ENCODE results near the gene PDSS2.

Gene PDSS2

GRCh38 chr6:107333491-107333890, 125.9 kb downstream of the PDSS2 start:
- H3K14ac ChIP-seq (ENCODE audit: low read length in 2 of 2): no peak overlapping the region
- no peak overlapping the region for H2AK5ac ChIP-seq (ENCODE audit: low read length, severe bottlenecking)
- no peak overlapping the region for H3K9ac ChIP-seq (ENCODE audit: low read length)
- no peak overlapping the region for H4K91ac ChIP-seq (ENCODE audit: low read length)
- no peaks in the 10 kb centered on the region for H3K27me3 ChIP-seq (ENCODE audit: control insufficient read depth in 1 of 2, insufficient read depth in 1 of 2, low read length in 2 of 2)
- no peak overlapping the region for H2BK120ac ChIP-seq (ENCODE audit: low read depth, low read length)
- no peak overlapping the region for H2BK5ac ChIP-seq (ENCODE audit: low read depth, low read length, poor library complexity, severe bottlenecking)
- H4K8ac ChIP-seq (ENCODE audit: low read length): no peak overlapping the region
- H3K27ac ChIP-seq (ENCODE audit: low read length, poor library complexity, severe bottlenecking): no peak overlapping the region
- H3K4ac ChIP-seq (ENCODE audit: low read depth in 1 of 2, low read length in 2 of 2): no peak overlapping the region
- no peak overlapping the region for H2BK15ac ChIP-seq (ENCODE audit: low read depth, poor library complexity, severe bottlenecking)
- H3K4me2 ChIP-seq (ENCODE audit: low read length, poor library complexity, severe bottlenecking): no peak overlapping the region
- H3K36me3 ChIP-seq (ENCODE audit: control insufficient read depth in 1 of 2, insufficient read depth in 2 of 2, low read depth in 1 of 2, low read length in 2 of 2): peaks cover 0 to 5% of the 10 kb centered on the region in 2 experiments
- H2BK12ac ChIP-seq (ENCODE audit: low read length in 2 of 2): no peak overlapping the region
- no peaks in the 10 kb centered on the region for H3K9me3 ChIP-seq (ENCODE audit: control insufficient read depth, low read length)
- no peaks in the 10 kb centered on the region for H3K4me1 ChIP-seq (ENCODE audit: control insufficient read depth, insufficient read depth, low read depth, low read length)
- H3K4me3 ChIP-seq (ENCODE audit: insufficient read depth in 1 of 2, low read depth in 1 of 2, low read length in 2 of 2): no peak overlapping the region
- H3K23ac ChIP-seq (ENCODE audit: low read length in 2 of 2): no peak overlapping the region
- H2AFZ ChIP-seq (ENCODE audit: low read depth, low read length): no peak overlapping the region
- H3K18ac ChIP-seq (ENCODE audit: low read depth in 1 of 2, low read length in 2 of 2): no peak overlapping the region
- DNase-seq: no peak
- peaks cover 6% of the 10 kb centered on the region for H3K79me1 ChIP-seq (replicated peaks; ENCODE audit: low read length, poor library complexity, severe bottlenecking)
- 96% methylated on average over 1 of the region's 2 CpGs for WGBS

GRCh38 chr6:107331409-107332386, 127.7 kb downstream of the PDSS2 start:
- no peak overlapping the region for H2AFZ ChIP-seq (ENCODE audit: low read depth, low read length)
- no peak overlapping the region for H4K8ac ChIP-seq (ENCODE audit: low read length)
- no peak overlapping the region for H4K91ac ChIP-seq (ENCODE audit: low read length)
- H2BK120ac ChIP-seq (ENCODE audit: low read depth, low read length): no peak overlapping the region
- H3K14ac ChIP-seq (ENCODE audit: low read length in 2 of 2): no peak overlapping the region
- no peak overlapping the region for H3K9ac ChIP-seq (ENCODE audit: low read length)
- no peak overlapping the region for H2AK5ac ChIP-seq (ENCODE audit: low read length, severe bottlenecking)
- H3K79me1 ChIP-seq (replicated peaks; ENCODE audit: low read length, poor library complexity, severe bottlenecking): peaks cover 6% of the 10 kb centered on the region
- no peak for DNase-seq
- H2BK15ac ChIP-seq (ENCODE audit: low read depth, poor library complexity, severe bottlenecking): no peak overlapping the region
- WGBS: 99% methylated on average over 3 of the region's 5 CpGs
- H3K4ac ChIP-seq (ENCODE audit: low read depth in 1 of 2, low read length in 2 of 2): no peak overlapping the region
- H3K4me3 ChIP-seq (ENCODE audit: insufficient read depth in 1 of 2, low read depth in 1 of 2, low read length in 2 of 2): no peak overlapping the region
- no peak overlapping the region for H2BK12ac ChIP-seq (ENCODE audit: low read length in 2 of 2)
- H3K27ac ChIP-seq (ENCODE audit: low read length, poor library complexity, severe bottlenecking): no peak overlapping the region
- H3K4me2 ChIP-seq (ENCODE audit: low read length, poor library complexity, severe bottlenecking): no peak overlapping the region
- H3K36me3 ChIP-seq (ENCODE audit: control insufficient read depth in 1 of 2, insufficient read depth in 2 of 2, low read depth in 1 of 2, low read length in 2 of 2): peaks cover 0 to 5% of the 10 kb centered on the region in 2 experiments
- no peaks in the 10 kb centered on the region for H3K9me3 ChIP-seq (ENCODE audit: control insufficient read depth, low read length)
- H2BK5ac ChIP-seq (ENCODE audit: low read depth, low read length, poor library complexity, severe bottlenecking): no peak overlapping the region
- H3K4me1 ChIP-seq (ENCODE audit: control insufficient read depth, insufficient read depth, low read depth, low read length): no peaks in the 10 kb centered on the region
- H3K27me3 ChIP-seq (ENCODE audit: control insufficient read depth in 1 of 2, insufficient read depth in 1 of 2, low read length in 2 of 2): no peaks in the 10 kb centered on the region
- H3K18ac ChIP-seq (ENCODE audit: low read depth in 1 of 2, low read length in 2 of 2): no peak overlapping the region
- no peak overlapping the region for H3K23ac ChIP-seq (ENCODE audit: low read length in 2 of 2)

DNA sequence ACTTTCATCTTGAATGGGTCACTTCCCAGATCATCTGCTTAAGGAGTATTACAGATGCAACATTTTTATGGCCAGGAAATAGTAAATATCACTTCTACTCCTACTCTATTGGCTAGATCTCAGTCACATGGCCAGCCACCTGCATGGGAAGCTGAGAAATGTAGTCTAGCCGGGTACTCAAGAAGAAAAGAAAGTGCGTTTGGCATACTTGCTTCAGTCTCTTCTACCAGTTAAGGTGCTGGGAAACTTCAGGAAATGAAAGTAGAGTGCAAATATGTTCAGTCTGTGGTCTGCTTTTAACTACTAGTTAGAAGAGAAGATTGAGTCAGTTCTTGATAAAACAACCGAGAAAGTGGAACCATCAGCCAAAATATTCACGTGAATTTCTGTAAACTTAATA, 129.2 kb downstream of the PDSS2 start:
- no peak overlapping the region for H3K18ac ChIP-seq (ENCODE audit: low read depth in 1 of 2, low read length in 2 of 2)
- H3K27me3 ChIP-seq (ENCODE audit: control insufficient read depth in 1 of 2, insufficient read depth in 1 of 2, low read length in 2 of 2): no peaks in the 10 kb centered on the region
- H3K4me3 ChIP-seq (ENCODE audit: insufficient read depth in 1 of 2, low read depth in 1 of 2, low read length in 2 of 2): no peak overlapping the region
- H3K14ac ChIP-seq (ENCODE audit: low read length in 2 of 2): no peak overlapping the region
- WGBS: 98% methylated on average over 2 of the region's 4 CpGs
- no peak overlapping the region for H2BK15ac ChIP-seq (ENCODE audit: low read depth, poor library complexity, severe bottlenecking)
- H3K36me3 ChIP-seq (ENCODE audit: control insufficient read depth in 1 of 2, insufficient read depth in 2 of 2, low read depth in 1 of 2, low read length in 2 of 2): peaks cover 0 to 5% of the 10 kb centered on the region in 2 experiments
- H4K8ac ChIP-seq (ENCODE audit: low read length): no peak overlapping the region
- no peak overlapping the region for H3K9ac ChIP-seq (ENCODE audit: low read length)
- H2BK5ac ChIP-seq (ENCODE audit: low read depth, low read length, poor library complexity, severe bottlenecking): no peak overlapping the region
- H4K91ac ChIP-seq (ENCODE audit: low read length): no peak overlapping the region
- H2AK5ac ChIP-seq (ENCODE audit: low read length, severe bottlenecking): no peak overlapping the region
- no peak overlapping the region for H3K23ac ChIP-seq (ENCODE audit: low read length in 2 of 2)
- H3K4me2 ChIP-seq (ENCODE audit: low read length, poor library complexity, severe bottlenecking): no peak overlapping the region
- H3K4me1 ChIP-seq (ENCODE audit: control insufficient read depth, insufficient read depth, low read depth, low read length): no peaks in the 10 kb centered on the region
- H2AFZ ChIP-seq (ENCODE audit: low read depth, low read length): no peak overlapping the region
- H3K27ac ChIP-seq (ENCODE audit: low read length, poor library complexity, severe bottlenecking): no peak overlapping the region
- H3K4ac ChIP-seq (ENCODE audit: low read depth in 1 of 2, low read length in 2 of 2): no peak overlapping the region
- H3K79me1 ChIP-seq (replicated peaks; ENCODE audit: low read length, poor library complexity, severe bottlenecking): peaks cover 6% of the 10 kb centered on the region
- no peak for DNase-seq
- no peaks in the 10 kb centered on the region for H3K9me3 ChIP-seq (ENCODE audit: control insufficient read depth, low read length)
- no peak overlapping the region for H2BK12ac ChIP-seq (ENCODE audit: low read length in 2 of 2)
- no peak overlapping the region for H2BK120ac ChIP-seq (ENCODE audit: low read depth, low read length)

DNA sequence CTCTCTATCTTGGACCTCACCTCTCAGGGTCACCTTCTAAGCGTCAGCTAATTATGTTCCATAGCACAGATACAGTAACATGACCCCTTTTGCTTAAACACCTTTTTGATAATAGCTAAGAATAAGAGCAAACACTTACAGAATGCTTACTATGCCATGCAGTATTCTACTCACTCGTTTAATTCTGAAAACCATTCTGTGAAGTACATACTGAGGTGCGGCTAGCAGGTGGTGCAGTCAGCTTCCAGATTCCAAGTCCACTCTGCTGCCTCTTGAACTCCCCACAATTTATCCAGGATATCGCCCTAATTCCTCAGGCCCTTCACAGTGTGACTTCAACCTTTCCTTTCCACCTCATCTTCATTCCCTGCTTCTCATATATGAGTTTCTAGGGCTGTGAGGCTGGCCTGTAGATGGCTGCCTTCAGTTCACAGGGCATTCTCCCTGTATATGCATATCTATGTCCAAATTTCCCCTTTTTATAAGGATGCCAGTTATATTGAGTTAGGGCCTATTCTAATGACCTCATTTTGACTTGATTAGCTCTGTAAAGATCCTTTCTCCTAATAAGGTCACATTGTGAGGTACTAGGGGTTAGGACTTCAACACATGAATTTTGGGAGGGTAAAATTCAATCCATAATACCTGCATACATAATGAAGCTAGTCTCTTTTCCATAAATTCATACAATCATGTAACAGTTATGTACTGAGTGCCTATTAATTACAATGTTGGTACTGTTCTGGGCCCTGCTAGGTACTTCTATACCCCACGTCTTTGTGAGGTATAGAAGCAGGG, 130.1 kb downstream of the PDSS2 start:
- 75% methylated on average over 4 of the region's 5 CpGs for WGBS
- H2BK15ac ChIP-seq (ENCODE audit: low read depth, poor library complexity, severe bottlenecking): no peak overlapping the region

More for the DNA sequence above, 130.1 kb downstream of the PDSS2 start:
- Histone ChIP-seq H2BK12ac (ENCODE audit: low read length in 2 of 2) (no peak overlapping the region), H4K91ac (ENCODE audit: low read length) (no peak overlapping the region), H2BK5ac (ENCODE audit: low read depth, low read length, poor library complexity, severe bottlenecking) (no peak overlapping the region), H4K8ac (ENCODE audit: low read length) (no peak overlapping the region), H3K79me1 (replicated peaks; ENCODE audit: low read length, poor library complexity, severe bottlenecking) (peaks cover 5% of the 10 kb centered on the region), H2BK120ac (ENCODE audit: low read depth, low read length) (no peak overlapping the region), H3K4me3 (ENCODE audit: insufficient read depth in 1 of 2, low read depth in 1 of 2, low read length in 2 of 2) (no peak overlapping the region), H2AK5ac (ENCODE audit: low read length, severe bottlenecking) (no peak overlapping the region), H3K4ac (ENCODE audit: low read depth in 1 of 2, low read length in 2 of 2) (no peak overlapping the region), H3K4me1 (ENCODE audit: control insufficient read depth, insufficient read depth, low read depth, low read length) (no peaks in the 10 kb centered on the region), H3K36me3 (ENCODE audit: control insufficient read depth in 1 of 2, insufficient read depth in 2 of 2, low read depth in 1 of 2, low read length in 2 of 2) (peaks cover 0 to 5% of the 10 kb centered on the region in 2 experiments), H2AFZ (ENCODE audit: low read depth, low read length) (no peak overlapping the region), H3K23ac (ENCODE audit: low read length in 2 of 2) (no peak overlapping the region), H3K4me2 (ENCODE audit: low read length, poor library complexity, severe bottlenecking) (no peak overlapping the region), H3K9me3 (ENCODE audit: control insufficient read depth, low read length) (no peaks in the 10 kb centered on the region), H3K27me3 (ENCODE audit: control insufficient read depth in 1 of 2, insufficient read depth in 1 of 2, low read length in 2 of 2) (no peaks in the 10 kb centered on the region), H3K18ac (ENCODE audit: low read depth in 1 of 2, low read length in 2 of 2) (no peak overlapping the region), H3K27ac (ENCODE audit: low read length, poor library complexity, severe bottlenecking) (no peak overlapping the region), H3K9ac (ENCODE audit: low read length) (no peak overlapping the region), H3K14ac (ENCODE audit: low read length in 2 of 2) (no peak overlapping the region)
- no peak for DNase-seq
